Hematopoietic multipotent progenitor cell treated with erythropoietin and hydrocortisone succinate and interleukin-3 and kit ligand, for 8 days (in vitro differentiated cells): ENCODE measurements around the gene MAP3K7.

Source experiments
- DNase-seq: peaks from one replicate; pipeline ENCODE4 v3.0.0-alpha.2; 2015

The MAP3K7 gene

GRCh38 chr6:90586836-90587638, at the start of gene MAP3K7:
TSS of gene MAP3K7 (minus strand) at chr6:90587072. CDS start at chr6:90586883, 189 bp downstream.
- DNase-seq = peak; percentile 96

GRCh38 chr6:90631046-90631445, 44.2 kb upstream of the MAP3K7 start:
- no peak for DNase-seq

- DNase-seq = no peak
These were observed 34.7 kb upstream of the MAP3K7 start for GRCh38 chr6:90621581-90621980.

GRCh38 chr6:90619221-90619620, 32.3 kb upstream of the MAP3K7 start:
- DNase-seq = no peak

GRCh38 chr6:90612313-90612680, 25.4 kb upstream of the MAP3K7 start:
- DNase-seq = no peak

- DNase-seq = no peak
These were observed 24.9 kb upstream of the MAP3K7 start for GRCh38 chr6:90611543-90612312.

- no peak for DNase-seq
These were observed 24.1 kb upstream of the MAP3K7 start for GRCh38 chr6:90610751-90611542.

GRCh38 chr6:90610301-90610750, 23.5 kb upstream of the MAP3K7 start:
- DNase-seq = no peak

- DNase-seq = no peak
These were observed 19.0 kb upstream of the MAP3K7 start for GRCh38 chr6:90605749-90606340.

GRCh38 chr6:90604546-90604945, 17.7 kb upstream of the MAP3K7 start:
- no peak for DNase-seq

GRCh38 chr6:90599151-90599550, 12.3 kb upstream of the MAP3K7 start:
- DNase-seq = no peak

- DNase-seq = no peak
These were observed 11.5 kb upstream of the MAP3K7 start for GRCh38 chr6:90598192-90598951.

GRCh38 chr6:90596967-90597539, 10.2 kb upstream of the MAP3K7 start:
- DNase-seq = peak; percentile 11

- DNase-seq = no peak
These were observed 9.0 kb upstream of the MAP3K7 start for GRCh38 chr6:90595854-90596253.

GRCh38 chr6:90586546-90586835, 381 bp downstream of the MAP3K7 start:
- no peak for DNase-seq

- DNase-seq = no peak
These were observed 2.1 kb downstream of the MAP3K7 start for GRCh38 chr6:90584636-90585255.

- DNase-seq = no peak
These were observed 2.9 kb downstream of the MAP3K7 start for GRCh38 chr6:90583836-90584481.

GRCh38 chr6:90583179-90583835, 3.6 kb downstream of the MAP3K7 start:
- no peak for DNase-seq

GRCh38 chr6:90581146-90581545, 5.7 kb downstream of the MAP3K7 start:
- DNase-seq = no peak

- DNase-seq = no peak
These were observed 7.8 kb downstream of the MAP3K7 start for GRCh38 chr6:90578894-90579549.
